GM12864 (cell line): Measurements from ENCODE around the gene C1QTNF12.
A peak's percentile ranks its signal among the peaks of the same experiment; 100 is the strongest.

ENCODE experiments used
- DNase-seq: peaks from one replicate; pipeline ENCODE4 v3.0.0-alpha.2; 2011; ENCODE audit warnings: low read depth
- H3K4me3 ChIP-seq: 2 replicates; pipeline ENCODE4 v1.5.1; 2011; ENCODE audit warnings: mild to moderate bottlenecking, low read depth, low read length, control low read depth
- CTCF ChIP-seq: IDR thresholded peaks from 2 replicates; pipeline ENCODE4 v1.5.1; 2011; ENCODE audit warnings: low read depth, mild to moderate bottlenecking, moderate library complexity, low read length, control low read depth, inconsistent platforms; ENCODE audit errors: missing control alignments

C1QTNF12 gene

GRCh38 chr1:1264868-1265272 is 18.3 kb upstream of the C1QTNF12 start:
- no peak for DNase-seq
- TF ChIP-seq CTCF = peak; percentile 14
- H3K4me3 ChIP-seq = no peak overlapping the region

- no peak for TF ChIP-seq CTCF
- no peak for DNase-seq
These were observed 17.5 kb upstream of the C1QTNF12 start for GRCh38 chr1:1264026-1264425.

GRCh38 chr1:1262758-1263157 is 16.2 kb upstream of the C1QTNF12 start:
- H3K4me3 ChIP-seq = no peak overlapping the region
- TF ChIP-seq CTCF = no peak
- DNase-seq = no peak

More at GRCh38 chr1:1264026-1264425, 17.5 kb upstream of the C1QTNF12 start:
- no peak overlapping the region for H3K4me3 ChIP-seq

- DNase-seq = no peak
- TF ChIP-seq CTCF = no peak
- H3K4me3 ChIP-seq = no peak overlapping the region
These were observed 15.5 kb upstream of the C1QTNF12 start for GRCh38 chr1:1262071-1262470.

- no peak overlapping the region for H3K4me3 ChIP-seq
- no peak for TF ChIP-seq CTCF
- DNase-seq = no peak
These were observed 14.5 kb upstream of the C1QTNF12 start for GRCh38 chr1:1260843-1261560.

- TF ChIP-seq CTCF = no peak
- no peak for DNase-seq
- H3K4me3 ChIP-seq = no peak overlapping the region
These were observed 13.6 kb upstream of the C1QTNF12 start for GRCh38 chr1:1259951-1260600.
